Dermis blood vessel endothelial cell (primary cell): Measurements from ENCODE around the gene FOXI3. TPM values are rescaled to one million over a fixed set of nuclear protein-coding genes. Genes with fewer than 3 reads are reported as not detected.
A peak's percentile ranks its signal among the peaks of the same experiment; 100 is the strongest.

ENCODE experiments used
- DNase-seq: peaks from one replicate; pipeline ENCODE4 v3.0.0; 2010
- total RNA-seq: library from RNA; depleted of rRNA; stranded (reverse); fragments of >200 nt; gene quantifications from 2 replicates; pipeline ENCODE4 v1.2.3, GENCODE V29; 2014

FOXI3 gene
- not detected in 2 replicates for total RNA-seq

DNA sequence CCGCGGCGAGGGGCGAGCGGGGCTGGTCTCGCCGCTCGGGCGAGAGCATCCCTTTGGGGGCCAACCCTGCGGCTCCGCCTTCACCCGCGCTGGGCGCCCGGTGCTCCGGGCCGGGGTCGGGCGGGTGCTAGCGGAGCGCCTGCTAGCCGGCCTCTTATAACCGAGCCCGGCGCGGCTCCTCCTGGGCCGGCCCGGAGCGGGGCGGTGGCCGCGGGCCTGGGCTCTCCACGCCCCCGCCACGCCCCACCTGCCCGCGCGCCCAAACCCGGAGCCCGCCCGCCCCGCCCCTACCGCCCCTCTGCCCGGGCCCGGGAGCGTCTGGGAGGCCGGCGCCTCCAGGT is at the start of gene FOXI3:
Gene FOXI3 (minus strand): TSS at position 129 of the 341 bp plus-strand sequence. CDS start 158 bp downstream, outside the sequence.
- no peak for DNase-seq

DNA sequence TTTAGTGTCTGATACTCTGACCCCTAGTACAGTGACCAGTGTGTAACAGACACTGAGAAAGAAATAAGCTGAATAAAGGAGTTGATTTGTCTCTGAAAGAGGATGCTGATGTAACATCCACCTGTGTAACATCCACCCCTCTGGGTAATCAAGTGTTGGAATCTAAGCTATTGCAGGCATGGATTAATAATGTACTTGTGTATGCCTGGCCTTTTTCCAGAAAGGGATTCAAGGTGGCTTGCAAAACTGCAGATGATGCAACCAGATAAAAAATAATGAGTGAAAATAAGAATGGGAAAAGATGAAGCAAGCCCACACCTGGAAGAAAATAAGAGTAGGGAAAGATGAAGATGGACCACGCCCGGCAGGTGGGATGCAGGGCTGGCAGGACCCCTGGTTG is 48.2 kb upstream of the FOXI3 start:
- no peak for DNase-seq

DNA sequence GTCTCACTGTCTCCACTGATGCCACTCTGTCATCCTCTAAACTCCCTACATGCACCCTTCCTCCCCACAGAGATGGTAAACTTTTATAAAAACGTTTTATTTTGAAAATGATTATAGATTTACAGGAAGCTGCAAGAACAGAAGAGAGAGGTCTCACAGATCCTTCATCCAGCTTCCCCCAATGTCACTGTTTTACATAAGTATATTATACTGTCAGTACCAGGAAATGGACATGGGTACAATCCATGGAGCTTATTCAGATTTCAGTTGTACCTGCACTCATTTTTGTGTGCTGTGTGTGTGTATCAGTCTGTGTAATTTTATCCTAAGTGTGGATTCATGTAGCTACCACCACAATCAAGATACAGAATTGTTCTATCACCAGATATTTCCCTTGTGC is 46.7 kb upstream of the FOXI3 start:
- DNase-seq = no peak

DNA sequence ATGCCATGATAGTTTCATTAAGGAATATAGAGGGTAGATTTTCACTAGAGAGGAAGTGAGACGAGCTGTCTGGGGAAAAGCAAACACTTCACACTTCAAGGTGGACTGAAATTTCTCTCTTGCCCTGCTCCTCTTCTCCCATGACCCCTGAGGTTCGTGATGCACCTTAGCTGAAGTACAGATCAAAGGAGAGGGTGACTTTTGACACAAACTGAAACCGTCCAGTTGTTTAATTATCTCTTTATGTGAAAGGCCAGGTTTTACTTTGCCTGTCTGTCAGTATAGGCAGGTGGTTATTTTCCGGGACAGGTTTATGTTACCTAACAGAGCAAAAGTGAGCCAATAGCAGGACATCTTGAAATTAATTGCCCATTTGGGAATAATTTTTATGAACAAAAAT is 41.0 kb upstream of the FOXI3 start:
- no peak for DNase-seq

- no peak for DNase-seq
Measured at GRCh38 chr2:88492002-88492401, 39.5 kb upstream of the FOXI3 start.

DNA sequence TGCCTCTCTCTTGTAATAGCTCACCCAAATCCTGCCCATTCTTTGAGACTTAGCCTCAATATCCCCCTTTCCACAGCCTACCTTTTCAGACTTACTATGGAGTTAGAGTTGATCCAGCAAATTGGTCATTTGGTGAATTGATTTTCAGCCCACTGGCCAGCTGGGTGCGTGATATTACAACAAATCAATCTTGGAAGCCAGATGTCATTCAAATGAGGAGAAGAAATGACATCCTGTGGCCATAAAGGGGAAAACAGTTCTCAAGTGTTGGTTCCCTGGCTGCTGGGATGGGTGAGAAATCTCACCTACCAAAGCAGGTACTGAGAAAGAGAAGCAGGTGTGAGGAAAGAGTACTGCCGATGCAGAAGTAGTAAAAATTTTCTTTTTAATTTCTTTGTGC is 36.7 kb upstream of the FOXI3 start:
- DNase-seq = no peak

DNA sequence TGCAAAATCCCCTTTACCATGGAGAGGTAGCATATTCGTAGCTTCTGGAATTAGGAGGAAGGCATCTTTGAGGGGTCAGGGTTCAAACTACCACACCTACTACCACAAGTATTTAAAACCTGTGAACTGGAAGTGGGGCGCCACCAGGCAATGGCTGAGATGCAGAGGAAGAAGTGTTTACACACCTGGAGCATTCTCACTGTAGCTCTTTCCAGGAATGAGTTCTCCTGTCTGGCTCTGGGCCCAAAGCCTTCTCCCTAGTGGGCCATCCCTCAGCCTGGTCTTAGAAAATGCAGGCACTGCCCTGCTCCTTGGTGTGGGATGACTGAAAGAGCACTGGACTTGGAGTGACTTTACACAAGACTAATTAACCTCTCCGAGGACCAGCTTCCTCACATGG is 30.7 kb upstream of the FOXI3 start:
- no peak for DNase-seq

DNA sequence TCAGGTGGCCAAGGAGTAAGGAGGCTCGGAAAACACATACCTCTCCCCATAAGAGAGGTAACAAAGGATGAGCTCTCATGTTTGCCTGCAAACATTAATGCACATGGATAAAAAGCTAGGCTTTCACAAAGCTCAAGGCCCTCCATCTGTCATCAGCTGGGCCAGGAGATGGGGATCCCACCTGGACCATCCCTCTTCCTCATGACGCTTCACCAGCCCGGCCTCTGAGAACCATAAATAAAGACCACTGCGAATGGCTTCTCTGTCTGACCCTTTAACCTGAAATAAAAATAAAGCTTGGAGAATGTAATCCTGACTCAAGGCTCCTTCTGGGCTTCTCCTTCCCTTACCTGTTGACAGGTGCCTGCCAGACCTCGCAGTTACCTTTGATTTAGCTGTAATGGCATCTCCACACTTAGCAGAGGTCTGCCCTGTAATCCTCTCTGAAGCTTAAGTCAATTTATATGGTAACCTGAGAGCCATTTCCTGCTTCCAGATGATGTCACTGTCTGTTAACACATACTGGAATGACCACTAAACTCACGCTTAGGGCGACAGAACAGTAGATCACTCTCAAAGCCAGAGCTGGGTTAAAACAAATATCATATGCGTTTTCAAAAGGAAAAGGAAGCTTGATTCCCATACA is 29.3 kb upstream of the FOXI3 start:
- no peak for DNase-seq

DNA sequence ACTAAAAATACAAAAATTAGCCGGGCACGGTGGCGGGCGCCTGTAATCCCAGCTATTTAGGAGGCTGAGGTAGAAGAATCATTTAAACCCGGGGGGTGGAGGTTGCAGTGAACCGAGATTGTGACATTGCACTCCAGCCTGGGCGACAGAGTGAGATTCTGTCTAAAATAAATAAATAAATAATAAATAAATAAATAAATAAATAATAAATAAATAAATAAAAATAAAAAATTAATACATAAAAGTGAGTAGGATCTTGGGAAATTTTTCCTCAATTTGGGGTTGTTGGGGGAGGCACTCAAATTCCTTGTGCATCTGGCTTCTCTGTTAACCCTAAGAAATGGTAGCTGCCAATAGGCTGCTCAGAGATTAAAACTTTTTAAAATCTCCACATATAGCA is 20.3 kb upstream of the FOXI3 start:
- no peak for DNase-seq

- no peak for DNase-seq
Measured at GRCh38 chr2:88471083-88471942, 18.8 kb upstream of the FOXI3 start.

DNA sequence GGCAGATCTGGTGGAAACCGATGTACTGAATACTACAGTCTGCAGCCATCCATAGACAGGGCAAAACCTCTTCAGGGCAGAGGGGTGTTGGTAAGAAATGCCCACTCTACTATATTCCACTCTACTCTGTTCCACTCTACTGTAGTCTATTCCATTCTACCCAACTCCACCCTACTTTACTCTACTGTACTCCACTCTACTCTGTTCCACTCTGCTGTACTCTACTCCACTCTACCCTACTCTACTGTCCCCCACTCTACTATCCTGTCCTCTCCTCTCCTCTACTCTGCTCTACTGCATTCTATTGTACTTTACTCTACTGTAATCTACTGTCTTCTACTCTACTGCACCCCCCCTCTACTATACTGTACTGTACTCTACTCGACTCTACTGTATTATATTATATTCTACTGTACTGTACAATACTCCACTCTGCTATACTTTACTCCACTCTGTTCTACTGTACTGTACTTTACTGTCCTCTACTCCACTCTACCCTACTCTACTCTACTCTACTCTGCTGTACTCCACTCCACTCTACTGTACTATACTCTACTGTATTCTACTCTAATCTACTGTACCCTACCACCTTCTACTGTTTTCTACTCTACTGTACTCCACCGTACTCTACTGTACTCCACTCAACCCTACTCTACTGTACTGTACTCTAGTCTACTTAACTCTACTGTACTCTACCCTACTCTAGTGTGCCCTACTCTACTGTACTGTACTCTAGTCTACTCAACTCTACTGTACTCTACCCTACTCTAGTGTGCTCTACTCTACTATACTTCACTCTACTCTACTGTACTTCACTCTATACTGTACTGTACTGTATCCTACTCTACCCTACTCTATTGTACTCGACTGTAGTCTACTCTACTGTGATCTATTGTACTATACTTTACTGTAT is 17.0 kb upstream of the FOXI3 start:
- DNase-seq = no peak

- no peak for DNase-seq
Measured at GRCh38 chr2:88464153-88464552, 11.7 kb upstream of the FOXI3 start.

DNA sequence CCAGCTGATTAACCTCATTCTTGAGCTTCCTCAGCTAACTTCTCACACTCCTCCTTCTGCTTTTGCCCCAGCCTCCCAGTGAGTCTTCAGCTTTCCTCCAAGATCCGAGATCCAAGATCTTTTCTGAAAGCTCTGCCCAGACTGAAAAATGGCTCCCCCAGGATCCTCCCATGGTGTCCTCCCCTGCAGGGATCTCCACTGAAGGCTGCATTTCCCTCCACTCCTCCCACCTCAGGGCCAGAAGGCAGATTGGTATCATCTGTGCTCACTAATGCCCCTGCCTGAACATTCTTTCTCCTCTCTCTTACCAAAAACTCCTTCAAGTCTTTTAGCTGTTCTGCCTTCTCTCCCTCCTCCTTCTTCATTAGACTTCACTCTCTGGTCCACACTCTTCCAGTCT is 6.1 kb upstream of the FOXI3 start:
- DNase-seq = no peak

- peak; percentile 7 for DNase-seq
Measured at GRCh38 chr2:88452980-88453582, 588 bp upstream of the FOXI3 start.

DNA sequence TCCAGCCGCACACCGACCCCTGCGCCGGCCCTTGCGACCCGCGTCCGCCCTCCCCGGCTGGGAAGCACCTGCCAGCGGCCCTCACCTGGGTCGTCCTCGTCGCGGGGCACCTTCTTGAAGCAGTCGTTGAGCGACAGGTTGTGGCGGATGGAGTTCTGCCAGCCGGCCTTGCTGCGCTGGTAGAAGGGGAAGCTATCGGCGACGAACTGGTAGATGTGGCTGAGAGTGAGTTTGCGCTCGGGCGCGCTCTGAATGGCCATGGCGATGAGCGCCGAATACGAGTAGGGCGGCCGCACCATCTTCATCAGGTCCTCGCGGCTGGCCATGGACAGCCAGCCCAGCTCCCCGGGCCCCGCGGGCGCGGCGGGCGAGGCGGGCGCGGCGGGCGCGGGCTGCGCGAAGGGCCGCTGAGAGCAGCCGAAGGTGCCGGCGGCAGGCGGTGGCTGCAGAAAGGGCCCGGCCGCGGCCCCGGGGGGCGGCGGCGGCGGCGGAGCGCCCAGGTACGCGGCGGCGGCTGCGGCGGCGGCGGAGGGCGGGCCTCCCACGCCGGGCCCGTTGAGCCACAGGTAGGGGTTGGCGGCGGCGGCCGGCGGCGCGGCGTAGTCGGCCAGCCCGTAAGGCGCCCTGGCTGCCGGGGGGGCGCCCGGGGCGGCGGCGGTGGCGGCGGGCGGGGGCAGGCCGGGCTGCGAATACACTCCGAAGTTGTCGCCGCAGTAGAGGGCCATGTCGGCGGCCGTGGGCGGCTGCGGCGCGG is 505 bp downstream of the FOXI3 start:
- DNase-seq = peak; percentile 11

DNA sequence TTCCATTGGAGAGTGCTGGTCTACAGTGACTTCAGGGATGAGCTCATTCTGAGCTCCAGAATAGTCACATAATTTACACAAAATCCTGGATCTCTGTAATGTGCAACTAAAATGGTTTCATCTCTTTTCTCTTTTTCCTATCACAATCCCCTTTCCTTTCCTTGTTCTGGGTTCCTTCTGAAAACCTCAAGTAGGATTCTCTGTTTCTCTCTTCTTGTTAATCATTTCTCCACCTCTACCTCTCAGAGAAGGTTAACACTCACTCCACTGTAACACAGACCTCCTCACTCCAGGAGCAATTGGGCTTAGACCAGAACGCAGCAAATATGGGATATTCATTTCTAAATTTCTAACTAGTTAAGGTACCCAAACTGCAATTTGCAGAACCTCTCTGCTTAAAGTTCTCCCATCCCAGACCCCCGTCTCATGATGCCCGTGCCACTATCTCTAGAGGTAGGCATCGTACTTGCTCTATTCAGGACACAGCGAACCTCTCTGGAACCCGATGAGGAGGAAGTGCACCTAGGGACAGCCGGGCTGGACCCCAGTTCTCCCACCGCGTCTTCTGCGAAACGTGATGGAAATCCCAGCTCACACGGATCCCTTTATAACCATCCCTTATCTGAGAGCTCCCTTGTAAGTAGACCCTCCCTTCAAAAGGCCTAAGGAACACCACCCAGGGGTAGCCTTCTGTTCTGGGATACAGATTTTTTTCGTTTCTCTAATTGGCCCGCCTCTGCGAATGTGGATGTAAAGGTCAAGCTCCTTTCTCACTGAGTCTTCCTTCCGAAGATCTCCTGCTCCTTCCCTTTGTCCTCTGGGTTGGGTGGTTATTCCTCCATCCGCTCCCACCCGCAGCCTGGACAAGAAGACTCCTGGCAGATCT is 1.3 kb downstream of the FOXI3 start:
- DNase-seq = no peak

- DNase-seq = no peak
Measured at GRCh38 chr2:88450186-88450585, 2.3 kb downstream of the FOXI3 start.

DNA sequence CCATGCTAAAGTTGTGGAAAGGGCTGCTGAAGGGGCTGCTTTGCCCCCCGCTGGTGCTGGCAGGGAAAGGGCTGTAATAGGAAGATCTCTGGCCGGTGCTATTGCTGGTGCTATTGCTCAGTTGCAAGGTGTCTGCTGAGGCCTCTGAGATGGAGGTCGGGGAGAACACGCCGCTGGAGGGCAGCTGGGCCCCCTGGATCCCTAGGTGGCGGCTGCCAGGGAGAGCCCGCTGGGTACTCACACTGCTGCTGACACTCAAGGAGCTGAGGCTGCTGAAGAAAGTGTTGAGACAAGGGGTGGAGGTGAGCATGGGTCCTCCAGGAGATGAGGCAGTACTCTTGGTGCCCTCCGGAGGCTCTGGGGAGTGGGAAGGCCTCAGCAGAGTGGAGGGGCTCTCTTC is 4.2 kb downstream of the FOXI3 start:
- no peak for DNase-seq

DNA sequence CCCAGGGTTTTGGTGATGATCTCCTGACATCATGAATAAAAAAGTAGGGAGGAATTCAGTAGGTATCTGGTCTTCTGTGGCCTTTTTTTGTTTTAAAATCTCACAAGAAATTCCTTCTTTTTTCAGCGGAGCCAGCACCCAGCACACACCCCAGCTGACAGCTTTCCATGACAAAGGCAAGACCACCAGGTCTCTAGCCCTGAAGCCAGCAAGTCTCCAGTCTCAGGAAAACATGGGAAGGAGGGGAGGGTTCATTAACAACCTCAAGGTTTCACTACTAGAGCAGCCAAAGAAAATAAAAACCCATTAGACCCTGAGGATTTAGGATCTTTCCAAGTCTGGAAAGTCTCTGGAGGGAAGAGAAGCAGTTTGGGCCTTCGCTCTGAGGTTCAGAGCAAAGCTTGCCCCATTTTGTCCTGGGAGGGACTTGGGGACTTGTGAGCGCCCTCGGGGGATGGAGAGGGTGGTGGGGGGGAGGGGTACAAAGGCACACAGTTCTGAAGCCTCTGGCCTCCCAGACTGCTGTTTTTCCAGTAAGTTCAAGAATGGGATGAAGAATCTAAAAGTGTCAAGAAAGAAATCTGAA is 9.0 kb downstream of the FOXI3 start:
- no peak for DNase-seq

DNA sequence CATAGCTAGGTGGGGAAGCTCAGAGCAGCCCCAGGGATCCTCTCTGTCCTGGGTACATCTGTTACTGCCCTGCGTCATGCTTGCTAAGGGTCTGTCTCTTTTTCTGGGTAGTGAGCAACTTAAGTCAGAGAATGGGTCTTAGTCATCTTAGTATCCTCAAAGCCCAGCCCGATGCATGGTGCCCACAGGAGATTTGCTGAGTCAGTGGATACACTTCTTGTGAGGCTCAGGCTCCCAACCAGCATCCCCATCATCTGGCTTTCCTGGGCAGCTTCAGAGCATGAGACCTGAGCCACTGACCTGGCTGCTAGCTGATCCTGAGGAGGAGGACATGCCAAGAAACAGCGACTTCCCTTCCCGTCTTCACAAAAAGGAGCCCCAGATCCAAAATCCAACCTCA is 10.0 kb downstream of the FOXI3 start:
- DNase-seq = no peak

DNA sequence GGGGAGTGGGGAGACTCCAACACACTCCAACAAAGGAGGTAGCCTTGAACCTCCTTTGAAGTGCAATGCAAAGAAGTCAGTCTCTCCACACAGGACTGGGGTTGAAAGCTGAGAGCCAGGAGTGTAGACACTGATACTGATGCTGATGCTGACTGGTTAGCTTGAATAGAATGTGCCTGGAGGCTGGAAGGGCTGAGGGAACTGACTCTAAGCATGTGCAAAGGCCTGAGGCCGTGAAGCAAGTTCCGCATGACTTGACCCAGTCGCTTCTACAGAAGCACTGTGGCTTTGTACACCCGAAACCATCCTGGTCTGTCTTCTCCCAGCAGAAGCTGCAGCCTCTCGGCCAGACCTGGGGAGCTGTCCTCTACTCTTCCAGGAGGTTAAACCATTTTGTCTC is 10.4 kb downstream of the FOXI3 start:
- DNase-seq = no peak
